NCI-H345 treated with DMSO at 0.1 percent for 48 hours (cell line): Measurements from ENCODE around the gene UBE2H.
"Not testable (repeated sequence)": the region's sequence is repeated elsewhere in the genome, so short reads cannot be mapped to it uniquely, and the experiment has no call there.

Experiments
- DNase-seq: peaks from one replicate; lab custom pipeline; 2025; ENCODE audit not compliant: unreplicated experiment; lab: John Stamatoyannopoulos, UW

UBE2H gene

GRCh38 chr7:129845972-129846327, 106.8 kb downstream of the UBE2H start:
- no peak for DNase-seq

- no peak for DNase-seq
Measured at GRCh38 chr7:129845178-129845971, 107.4 kb downstream of the UBE2H start.

DNA sequence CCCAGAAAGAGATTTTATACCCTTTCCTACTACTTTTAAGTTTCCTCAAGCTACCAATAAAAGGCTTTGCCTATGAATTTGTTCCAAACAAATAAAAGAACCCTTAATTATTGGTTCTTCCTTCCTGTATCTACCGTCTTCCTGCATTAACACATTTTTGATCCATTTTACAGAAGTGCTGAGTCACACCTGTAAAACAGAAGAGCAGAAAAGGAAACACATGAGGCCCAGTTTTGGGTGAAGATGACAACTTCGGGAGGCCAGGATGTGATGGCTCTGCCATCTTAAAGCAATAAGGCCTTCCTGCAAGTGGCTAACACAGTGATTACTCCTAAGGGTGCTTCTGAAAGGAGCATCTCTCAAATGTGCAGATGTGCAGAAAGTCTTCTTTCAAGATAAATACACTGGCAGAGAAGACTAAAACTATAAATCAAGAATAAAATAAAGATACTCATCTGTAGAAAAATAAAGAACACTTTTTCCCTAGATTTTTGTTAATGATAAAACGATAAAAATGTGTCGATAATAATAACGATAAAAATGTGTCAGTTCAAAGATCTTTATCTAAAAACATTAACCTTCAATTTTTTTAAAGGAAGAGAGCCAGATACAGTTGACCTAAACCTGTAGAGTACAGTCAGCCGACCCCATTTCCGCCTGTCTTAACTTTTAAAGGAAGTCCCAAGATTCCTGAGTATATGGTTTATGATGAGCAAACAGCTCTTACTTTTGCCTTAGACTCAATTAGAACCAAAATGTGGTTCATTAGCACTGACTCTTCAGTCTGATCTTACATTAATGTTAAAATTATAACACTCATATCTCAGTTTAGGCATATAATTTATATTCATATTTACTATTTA, 108.6 kb downstream of the UBE2H start:
- DNase-seq: no peak

DNA sequence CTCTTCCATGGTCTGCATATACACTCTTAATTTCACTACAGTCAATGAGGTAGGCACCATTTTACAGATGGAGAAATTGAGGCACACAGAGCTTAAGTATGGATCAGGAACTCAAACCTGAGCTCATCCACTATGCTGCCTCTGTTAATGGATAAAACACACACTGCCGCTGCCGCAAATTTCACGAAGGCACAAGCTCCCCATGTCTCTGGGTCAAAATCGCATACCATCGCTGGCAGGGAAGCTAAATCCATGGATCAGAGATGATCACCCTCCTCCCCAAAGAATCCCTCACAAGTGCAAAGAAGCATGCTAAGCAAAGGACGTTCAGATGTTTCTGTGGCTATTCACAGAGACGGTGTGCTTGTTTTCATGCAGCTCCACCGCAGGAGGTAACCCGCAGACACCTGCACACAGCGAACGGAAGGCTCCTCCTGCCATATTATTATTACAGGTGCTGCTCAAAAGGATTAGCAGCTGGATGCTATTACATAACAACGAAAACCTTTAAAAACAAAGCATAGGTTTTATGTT, 109.3 kb downstream of the UBE2H start:
- peak; percentile 83 for DNase-seq

GRCh38 chr7:129841465-129841864, 111.3 kb downstream of the UBE2H start:
- DNase-seq: no peak

- no peak for DNase-seq
Measured at GRCh38 chr7:129840757-129841156, 112.0 kb downstream of the UBE2H start.

- DNase-seq: no peak
Measured at GRCh38 chr7:129836983-129837382, 115.8 kb downstream of the UBE2H start.

DNA sequence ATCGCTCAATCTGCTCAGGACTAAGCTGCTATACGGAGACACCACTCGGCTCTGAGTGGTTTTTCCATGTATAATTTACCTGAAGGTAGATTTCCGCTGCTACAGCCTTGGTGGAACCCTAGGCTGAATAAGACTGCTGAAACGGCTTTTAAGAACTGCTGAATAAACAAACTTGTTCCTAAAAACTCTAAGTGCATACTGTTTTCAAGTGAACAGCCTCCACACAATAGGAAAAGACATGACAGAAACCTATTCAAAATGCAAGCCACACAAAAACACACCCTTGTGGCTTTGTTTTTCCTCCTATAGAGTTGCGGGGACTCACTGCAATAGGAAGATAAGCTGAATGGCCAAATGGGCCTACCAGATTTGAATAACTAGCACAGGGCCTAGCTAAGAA, 117.2 kb downstream of the UBE2H start:
- DNase-seq: no peak

DNA sequence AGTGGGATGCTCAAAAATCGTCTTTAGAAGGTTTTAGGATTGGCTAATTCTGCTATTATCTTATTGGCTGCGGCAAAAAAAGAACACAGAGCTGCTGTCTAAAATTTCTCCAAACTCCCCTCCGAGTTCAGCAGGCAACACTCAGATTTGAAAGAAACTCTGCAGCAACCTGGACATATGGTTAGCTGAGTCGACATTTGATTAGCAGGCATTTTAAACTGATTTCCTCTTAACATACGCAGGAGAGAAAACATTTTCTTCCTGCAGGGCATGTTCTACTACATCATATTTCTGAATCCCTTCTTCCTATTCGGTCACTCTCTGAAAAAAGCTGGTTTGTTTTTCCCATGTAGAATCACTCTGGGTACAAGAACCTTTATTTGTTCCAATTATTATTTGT, 119.4 kb downstream of the UBE2H start:
- DNase-seq: not testable (repeated sequence)

DNA sequence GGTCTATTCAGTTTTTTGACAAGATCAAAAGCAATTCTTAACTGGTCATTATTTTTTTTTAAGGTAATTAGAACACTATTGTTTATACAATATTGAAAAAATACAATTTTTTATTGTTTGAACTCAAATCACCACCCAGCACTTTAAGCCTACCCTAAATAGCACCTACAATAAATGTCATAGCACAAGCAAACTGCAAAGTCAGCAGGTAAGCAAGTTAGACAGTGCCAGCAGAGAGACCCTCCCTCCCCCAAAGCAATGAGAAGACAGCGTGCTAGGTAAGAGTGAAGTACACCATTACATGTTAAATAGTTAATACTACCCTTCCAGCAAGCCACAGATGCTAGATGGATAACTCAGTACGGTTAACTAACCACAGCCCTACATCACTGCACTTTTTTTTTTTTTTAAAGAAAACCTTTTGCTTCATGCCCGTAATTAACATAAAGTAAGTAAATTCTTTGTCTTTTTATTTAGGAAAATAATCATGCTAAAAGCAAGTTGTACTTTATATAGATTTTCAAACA, 120.0 kb downstream of the UBE2H start:
- DNase-seq: no peak

DNA sequence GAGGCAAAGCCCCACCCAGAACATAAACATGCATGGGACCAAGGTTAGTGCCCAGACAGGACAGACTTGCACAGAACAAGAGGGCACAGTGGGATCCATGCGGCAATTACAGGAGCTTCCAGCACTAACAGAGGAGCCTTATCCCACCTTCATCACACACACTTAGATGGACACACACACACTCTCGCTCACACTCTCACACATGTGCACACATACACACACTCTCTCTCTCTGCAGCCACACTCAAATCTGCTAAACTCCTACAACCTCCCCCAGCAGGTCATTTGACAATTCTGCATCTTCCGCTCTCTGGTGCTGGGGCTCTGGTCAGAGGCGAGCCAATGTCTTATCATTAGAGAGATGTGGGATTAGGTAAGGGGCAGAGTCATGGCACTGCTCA, 120.5 kb downstream of the UBE2H start:
- no peak for DNase-seq

GRCh38 chr7:129831424-129832058, 121.2 kb downstream of the UBE2H start:
- DNase-seq: no peak

- no peak for DNase-seq
Measured at GRCh38 chr7:129830949-129831348, 121.8 kb downstream of the UBE2H start.

- DNase-seq: peak; percentile 60
Measured at GRCh38 chr7:129829737-129830631, 122.8 kb downstream of the UBE2H start.

GRCh38 chr7:129828989-129829736, 123.6 kb downstream of the UBE2H start:
- peak; percentile 70 for DNase-seq

DNA sequence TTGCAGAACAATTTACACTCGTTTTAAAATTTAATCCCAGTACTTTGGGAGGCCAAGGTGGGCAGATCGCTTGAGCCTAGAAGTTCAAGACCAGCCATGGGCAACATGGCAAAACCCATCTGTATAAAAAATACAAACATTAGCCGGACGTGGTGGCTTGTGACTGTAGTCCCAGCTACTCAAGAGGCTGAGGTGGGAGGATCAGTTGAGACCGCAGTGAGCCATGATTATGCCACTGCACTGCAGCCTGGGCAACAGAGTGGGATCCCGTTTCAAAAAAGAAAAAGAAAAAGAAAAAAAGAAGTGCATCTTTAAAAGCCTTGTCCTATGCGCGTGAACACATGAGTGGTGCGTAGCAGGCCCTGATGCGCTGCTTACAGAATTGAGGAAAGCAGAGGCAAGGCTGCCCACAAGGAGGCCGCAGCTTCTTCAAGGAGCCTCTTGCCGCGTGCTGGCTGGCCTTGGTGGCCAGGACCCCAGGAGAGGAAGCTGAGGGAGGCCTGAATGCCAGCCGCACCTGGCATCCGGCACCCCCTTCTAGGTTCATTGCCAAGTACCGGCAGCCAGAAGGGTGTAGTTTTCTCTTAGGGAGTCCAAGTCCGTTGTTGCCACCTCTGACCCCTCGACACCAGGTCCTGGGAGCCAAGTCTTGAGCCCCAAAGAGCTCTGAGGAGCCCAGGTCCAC, 124.5 kb downstream of the UBE2H start:
- DNase-seq: no peak

- no peak for DNase-seq
Measured at GRCh38 chr7:129827467-129827990, 125.2 kb downstream of the UBE2H start.

DNA sequence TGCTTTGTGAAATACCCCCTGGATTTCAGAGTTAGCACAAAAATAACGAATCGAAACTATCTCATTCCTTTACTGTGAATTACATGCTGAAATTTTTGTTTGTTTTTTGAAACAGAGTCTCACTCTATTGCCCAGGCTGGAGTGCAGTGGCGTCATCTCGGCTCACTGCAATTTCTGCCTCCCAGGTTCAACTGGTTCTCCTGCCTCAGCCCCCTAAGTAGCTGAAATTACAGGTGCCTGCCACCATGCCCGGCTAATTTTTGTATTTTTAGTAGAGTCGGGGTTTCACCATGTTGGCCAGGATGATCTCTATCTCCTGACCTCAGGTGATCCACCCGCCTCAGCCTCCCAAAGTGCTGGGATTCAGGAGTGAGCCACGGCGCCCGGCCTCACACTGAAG, 125.9 kb downstream of the UBE2H start:
- not testable (repeated sequence) for DNase-seq
